HCEC 1CT (cell line): ENCODE results near the gene ZFY.
"Not testable (repeated sequence)": the region's sequence is repeated elsewhere in the genome, so short reads cannot be mapped to it uniquely, and the experiment has no call there.

Experiments
- DNase-seq: peaks from one replicate; pipeline ENCODE4 v3.0.0-alpha.2; 2017

Gene ZFY

DNA sequence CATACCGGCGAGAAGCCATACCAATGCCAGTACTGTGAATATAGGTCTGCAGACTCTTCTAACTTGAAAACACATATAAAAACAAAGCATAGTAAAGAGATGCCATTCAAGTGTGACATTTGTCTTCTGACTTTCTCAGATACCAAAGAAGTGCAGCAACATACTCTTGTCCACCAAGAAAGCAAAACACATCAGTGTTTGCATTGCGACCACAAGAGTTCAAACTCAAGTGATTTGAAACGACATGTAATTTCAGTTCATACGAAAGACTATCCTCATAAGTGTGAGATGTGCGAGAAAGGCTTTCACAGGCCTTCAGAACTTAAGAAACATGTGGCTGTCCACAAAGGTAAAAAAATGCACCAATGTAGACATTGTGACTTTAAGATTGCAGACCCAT lies 44.1 kb downstream of the ZFY start:
- DNase-seq: no peak

GRCh38 chrY:2984491-2984890 lies 49.3 kb downstream of the ZFY start:
- no peak for DNase-seq

- not testable (repeated sequence) for DNase-seq
Observed at GRCh38 chrY:2987178-2987577, 52.0 kb downstream of the ZFY start.

- DNase-seq: not testable (repeated sequence)
Observed at GRCh38 chrY:2997369-2997768, 62.2 kb downstream of the ZFY start.

DNA sequence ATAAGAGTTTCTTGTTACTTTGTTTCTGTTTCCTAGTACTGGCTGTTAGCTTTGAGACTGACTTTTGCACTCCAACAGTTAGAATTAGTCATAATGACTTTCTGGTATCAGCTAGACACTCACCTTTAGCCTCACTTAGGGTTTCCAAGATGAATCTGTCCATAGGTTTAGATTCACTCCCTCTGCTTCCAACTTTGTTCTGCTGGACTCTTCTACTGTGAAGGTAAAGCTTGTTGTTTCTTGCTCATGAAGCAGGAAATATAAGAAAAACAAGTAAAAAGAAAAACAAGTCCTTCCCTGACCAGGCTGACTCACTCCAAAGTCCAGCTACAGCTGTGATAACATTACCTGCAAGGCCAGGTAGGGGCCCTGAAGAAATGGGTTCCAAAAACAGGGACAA lies 67.0 kb downstream of the ZFY start:
- DNase-seq: no peak

DNA sequence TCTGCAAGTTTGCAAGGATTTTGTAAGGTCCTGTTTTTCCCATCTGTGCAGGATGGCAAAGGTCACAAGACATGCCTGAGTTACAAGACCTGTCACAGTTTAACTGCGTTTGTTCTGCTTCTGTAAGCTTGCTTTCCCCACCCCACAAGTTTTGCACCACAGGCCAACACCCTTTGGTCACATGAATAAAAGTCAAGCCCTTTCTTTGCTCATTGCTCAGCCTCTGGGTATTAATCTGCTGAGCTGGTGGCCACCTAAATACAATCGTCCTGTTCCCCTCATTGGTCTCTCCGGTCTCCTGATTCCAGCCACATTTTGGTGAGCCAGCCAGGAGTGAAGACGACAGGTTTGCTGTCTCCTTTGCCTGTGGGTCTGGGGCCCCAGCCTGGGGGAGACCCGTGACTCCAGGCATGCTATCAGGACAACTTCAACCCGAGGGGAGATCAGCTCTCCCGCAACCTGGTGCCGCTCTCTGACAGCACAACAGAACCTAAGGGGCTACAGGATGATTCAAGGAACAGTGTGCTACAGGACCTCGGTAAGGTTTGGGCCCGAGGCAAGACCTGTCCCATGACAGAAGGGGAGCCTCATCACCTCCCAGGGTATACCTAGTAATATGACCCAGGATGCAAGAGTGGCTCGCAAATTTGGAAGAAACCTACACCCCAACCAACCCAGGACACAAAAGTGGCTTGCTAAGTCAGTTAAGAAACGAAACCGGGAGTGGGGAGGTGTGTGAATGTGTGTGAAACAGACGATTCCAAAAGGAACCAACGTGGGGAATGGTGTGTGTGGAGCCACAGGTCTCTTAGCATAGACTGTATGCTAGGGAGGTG lies 67.7 kb downstream of the ZFY start:
- DNase-seq: no peak

GRCh38 chrY:3003516-3003830 lies 68.3 kb downstream of the ZFY start:
- no peak for DNase-seq

- DNase-seq: peak; percentile 1
Observed at GRCh38 chrY:3003846-3004245, 68.7 kb downstream of the ZFY start.

- DNase-seq: not testable (repeated sequence)
Observed at GRCh38 chrY:3006031-3006430, 70.8 kb downstream of the ZFY start.

DNA sequence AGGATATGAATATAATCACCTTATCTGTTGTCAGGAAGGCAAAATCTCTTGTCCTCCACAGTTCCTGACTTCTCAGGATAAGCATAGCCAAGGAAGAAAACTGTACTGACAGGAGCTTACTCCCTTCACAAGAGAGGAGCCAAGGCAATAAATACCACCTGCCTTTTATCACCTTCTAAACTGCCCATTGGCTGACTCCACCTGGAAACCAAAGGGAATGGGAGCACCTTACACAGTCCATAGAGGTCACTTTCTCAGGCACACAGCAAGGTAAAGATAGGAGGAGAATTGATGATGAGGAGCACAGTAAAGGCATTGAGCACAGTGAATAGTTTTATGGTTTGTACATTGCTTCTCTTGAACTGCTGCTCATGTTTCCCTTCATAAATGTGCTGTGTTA lies 72.8 kb downstream of the ZFY start:
- no peak for DNase-seq

DNA sequence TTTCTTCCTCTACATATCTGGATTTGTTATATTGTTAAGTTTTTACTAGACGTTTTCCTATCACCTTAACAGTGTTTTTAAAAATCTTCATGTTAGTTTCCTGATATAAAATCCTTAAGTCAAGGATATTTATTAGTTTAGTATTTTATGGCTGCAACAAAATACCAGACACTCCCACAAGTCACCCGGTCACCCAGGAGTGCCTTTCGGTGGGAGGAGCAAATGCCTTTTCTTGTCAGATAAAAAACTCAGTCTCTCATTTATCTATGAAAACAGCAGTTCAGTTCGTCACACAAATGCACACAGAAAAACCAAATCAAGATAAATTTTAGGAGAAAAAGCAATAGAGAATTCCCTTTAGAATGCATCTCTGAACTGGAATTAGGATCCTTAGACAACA lies 77.0 kb downstream of the ZFY start:
- DNase-seq: no peak

DNA sequence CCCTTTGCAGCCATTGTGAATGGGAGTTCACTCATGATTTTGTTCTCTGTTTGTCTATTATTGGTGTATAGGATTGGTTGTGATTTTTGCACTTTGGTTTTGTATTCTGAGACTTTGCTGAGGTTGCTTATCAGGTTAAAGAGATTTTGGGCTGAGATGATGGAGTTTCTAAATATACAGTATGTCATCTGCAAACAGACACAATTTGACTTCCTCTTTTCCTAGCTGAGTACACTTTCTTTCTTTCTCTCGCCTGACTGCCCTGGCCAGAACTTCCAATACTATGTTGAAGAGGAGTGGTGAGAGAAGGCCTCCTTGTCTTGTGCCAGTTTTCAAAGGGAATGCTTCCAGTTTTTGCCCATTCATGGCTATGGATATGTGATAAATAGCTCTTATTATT lies 81.4 kb downstream of the ZFY start:
- no peak for DNase-seq

- no peak for DNase-seq
Observed at GRCh38 chrY:3018546-3018945, 83.4 kb downstream of the ZFY start.

DNA sequence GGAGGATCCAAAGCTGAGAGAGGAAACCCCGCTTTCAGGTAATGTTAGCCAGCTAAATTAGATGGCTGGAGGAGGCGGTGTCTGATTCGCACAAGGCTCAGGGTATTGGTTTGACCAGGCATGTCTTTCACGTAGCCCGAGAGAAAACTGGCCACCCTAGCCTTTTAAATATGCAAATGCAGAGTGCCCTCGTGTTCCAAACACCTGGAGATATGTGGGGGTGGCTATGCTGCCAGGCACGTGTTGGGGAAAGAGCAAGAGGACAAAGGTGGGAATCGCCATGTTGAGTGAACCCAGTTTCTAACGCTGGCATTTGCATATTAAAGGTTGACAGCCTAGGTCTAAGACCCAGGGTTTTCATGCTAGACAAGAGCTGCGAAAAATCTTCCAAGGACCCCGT lies 84.4 kb downstream of the ZFY start:
- no peak for DNase-seq

GRCh38 chrY:3021176-3021575 lies 86.0 kb downstream of the ZFY start:
- DNase-seq: no peak

DNA sequence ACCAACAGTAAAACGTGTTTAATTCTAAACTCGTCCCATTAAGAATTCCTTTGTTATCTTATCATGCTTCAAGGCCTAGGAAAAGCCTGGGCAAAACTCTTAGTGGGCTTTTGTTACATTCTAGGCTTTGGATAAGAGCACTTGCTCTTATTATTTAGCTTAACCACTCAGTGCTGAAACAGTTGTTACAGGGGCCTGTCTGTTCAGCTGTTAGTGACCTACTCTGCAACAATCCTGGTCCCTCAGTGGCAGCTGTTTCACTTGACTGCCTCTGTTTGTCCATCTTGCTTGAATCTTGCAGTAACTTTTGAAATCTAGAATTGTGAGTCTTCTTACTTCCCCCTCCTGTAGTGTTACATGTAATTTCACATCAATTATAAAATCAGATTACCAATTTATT lies 88.4 kb downstream of the ZFY start:
- no peak for DNase-seq

- no peak for DNase-seq
Observed at GRCh38 chrY:3025357-3025756, 90.2 kb downstream of the ZFY start.
